Measurements from ENCODE around the gene BLM.

- TF ChIP-seq EZH2 (IDR thresholded peaks at IDR 0.05; ENCODE audit: low read length), result no peak
- no peak for TF ChIP-seq CTCF (optimal IDR thresholded peaks at IDR 0.05 in 1 of 3, IDR thresholded peaks at IDR 0.05 in 1 of 3, conservative IDR thresholded peaks at IDR 0.05 in 1 of 3; ENCODE audit: extremely low read depth in 1 of 3, insufficient read depth in 2 of 3, low read length in 3 of 3)
Measured at GRCh38 chr15:90838139-90838538, 121.0 kb downstream of the BLM start.

All from keratinocyte (primary cell).